Stimulated activated CD8-positive, alpha-beta memory T cell treated with anti-CD3 and anti-CD28 coated beads, Interleukin-7, amount 100 ng/mL, for 24 hours (primary cell): ENCODE measurements around the gene RUSC2.
"Not testable (repeated sequence)": the region's sequence is repeated elsewhere in the genome, so short reads cannot be mapped to it uniquely, and the experiment has no call there.

Experiments used
- DNase-seq: peaks from one replicate; pipeline ENCODE4 v3.0.0-alpha.2; 2020; ENCODE audit warnings: low read depth

The RUSC2 gene

DNA sequence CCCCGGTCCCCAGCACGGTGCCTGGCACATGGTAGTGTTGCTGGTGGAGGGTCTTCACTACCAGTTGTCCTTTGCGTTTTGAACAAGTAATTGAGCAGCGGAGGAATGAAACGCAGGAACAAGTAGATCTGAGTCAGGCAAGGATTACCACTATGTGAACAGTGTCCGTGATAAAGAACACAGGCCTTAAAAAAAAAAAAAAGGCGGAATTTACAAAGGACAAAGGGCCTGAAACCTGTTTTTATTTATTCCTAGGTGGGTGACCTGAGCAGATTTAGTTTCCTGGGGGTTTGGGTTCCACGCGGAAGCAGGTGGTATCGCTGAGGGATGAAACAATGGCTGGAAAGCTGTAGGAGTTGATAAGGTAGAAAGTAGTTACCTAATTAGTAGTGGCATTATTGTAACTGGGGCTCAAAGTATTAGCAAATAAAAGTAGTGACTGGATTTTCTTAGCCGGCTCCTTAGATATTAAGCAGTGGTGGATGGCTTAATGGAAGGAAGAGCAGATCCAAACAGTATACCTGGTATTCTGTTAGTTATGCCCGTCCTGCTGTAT lies 1.1 kb downstream of the RUSC2 start:
- no peak for DNase-seq

DNA sequence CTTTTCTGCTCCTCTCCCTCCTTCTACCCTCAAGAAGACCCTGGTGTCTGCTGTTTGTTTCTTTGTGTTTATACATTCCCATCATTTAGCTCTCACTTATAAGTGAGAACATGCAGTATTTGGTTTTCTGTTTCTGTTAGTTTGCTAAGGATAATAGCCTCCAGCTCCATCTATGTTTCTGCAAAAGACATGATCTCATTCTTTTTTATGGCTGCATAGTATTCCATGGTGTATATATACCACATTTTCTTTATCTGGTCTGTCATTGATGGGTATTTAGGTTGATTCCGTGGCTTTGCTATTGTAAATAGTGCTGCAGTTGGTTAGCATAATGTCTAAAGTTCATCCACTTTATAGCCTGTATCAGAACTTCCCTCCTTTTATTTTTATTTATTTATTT lies 3.2 kb downstream of the RUSC2 start:
- DNase-seq: not testable (repeated sequence)

- no peak for DNase-seq
Measured at GRCh38 chr9:35495984-35496383, 6.1 kb downstream of the RUSC2 start.

DNA sequence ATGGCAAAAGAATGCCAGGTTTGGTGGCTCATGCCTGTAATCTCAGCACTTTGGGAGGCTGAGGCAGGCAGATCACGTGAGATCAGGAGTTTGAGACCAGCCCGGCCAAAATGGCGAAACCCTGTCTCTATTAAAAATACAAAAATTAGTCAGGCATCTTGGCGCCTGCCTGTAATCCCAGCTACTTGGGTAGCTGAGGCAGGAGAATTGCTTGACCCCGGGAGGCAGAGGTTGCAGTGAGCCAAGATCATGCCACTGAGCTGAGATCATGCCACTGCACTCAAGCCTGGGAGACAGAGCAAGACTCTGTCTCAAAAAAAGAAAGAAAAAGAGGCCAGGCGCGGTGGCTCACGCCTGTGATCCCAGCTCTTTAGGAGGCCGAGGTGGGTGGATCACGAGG lies 8.3 kb downstream of the RUSC2 start:
- not testable (repeated sequence) for DNase-seq

GRCh38 chr9:35499029-35499700 lies 9.3 kb downstream of the RUSC2 start:
- DNase-seq: no peak

GRCh38 chr9:35499701-35500030 lies 9.8 kb downstream of the RUSC2 start:
- DNase-seq: no peak

- no peak for DNase-seq
Measured at GRCh38 chr9:35500130-35500748, 10.3 kb downstream of the RUSC2 start.

DNA sequence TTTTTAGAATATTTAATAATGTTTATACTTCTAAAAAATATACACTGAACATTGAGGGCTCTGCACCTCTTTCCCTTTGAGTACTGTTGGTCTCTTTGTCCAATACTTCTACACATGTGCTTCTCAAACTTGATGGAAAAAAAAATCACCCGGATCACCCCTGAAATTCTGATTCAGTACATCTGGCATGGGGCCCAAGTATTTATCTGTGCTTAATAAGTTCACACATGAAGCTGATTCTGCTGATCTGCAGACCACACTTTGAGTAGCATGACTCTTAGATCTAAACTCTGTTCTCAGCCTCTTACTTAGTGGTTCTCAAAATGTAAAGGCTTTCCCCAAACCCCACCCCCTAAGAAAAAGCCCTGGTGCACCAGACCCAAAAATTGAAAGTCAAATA lies 12.0 kb downstream of the RUSC2 start:
- DNase-seq: no peak

- no peak for DNase-seq
Measured at GRCh38 chr9:35506359-35506758, 16.4 kb downstream of the RUSC2 start.

GRCh38 chr9:35508069-35508468 lies 18.2 kb downstream of the RUSC2 start:
- no peak for DNase-seq

GRCh38 chr9:35510383-35510753 lies 20.5 kb downstream of the RUSC2 start:
- DNase-seq: no peak

GRCh38 chr9:35510754-35511428 lies 21.0 kb downstream of the RUSC2 start:
- no peak for DNase-seq

- DNase-seq: no peak
Measured at GRCh38 chr9:35511453-35511852, 21.5 kb downstream of the RUSC2 start.

DNA sequence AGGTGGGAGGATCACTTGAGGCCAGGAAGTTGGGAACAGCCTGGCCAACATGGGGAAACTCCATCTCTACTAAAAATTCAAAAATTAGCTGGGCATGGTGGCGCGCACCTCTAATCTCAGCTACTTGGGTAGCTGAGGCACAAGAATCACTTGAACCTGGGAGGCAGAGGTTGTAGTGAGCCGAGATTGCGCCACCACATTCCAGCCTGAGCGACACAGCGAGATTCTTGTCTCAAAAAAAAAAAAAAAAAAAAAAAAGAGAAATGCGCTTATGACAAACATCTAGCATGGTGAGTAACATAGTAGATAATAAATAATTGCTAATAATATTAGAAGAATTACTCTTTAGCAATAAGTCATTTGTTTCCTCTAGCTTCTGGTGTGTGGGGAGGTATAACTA lies 25.9 kb downstream of the RUSC2 start:
- no peak for DNase-seq

DNA sequence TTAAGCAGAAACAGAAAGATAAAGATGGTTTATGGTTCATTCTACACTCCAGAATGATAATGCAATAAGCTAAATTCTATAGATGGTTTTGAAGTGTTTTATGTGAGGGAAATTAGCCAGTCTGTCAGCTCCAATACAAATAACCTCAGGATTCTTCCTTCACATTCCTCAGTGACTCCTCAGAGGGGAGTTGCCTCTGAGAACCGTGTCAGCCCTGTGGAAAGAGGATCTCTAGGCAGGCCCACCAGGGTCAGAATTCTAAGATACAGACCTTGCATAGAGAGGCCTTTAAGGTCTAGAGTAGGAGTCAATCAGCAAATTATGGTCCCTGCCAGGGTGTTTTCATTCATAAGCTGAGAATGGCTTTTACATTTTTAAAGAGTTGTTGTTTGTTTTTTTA lies 26.6 kb downstream of the RUSC2 start:
- DNase-seq: no peak

- DNase-seq: no peak
Measured at GRCh38 chr9:35517131-35517530, 27.2 kb downstream of the RUSC2 start.

GRCh38 chr9:35517552-35518224 lies 27.8 kb downstream of the RUSC2 start:
- no peak for DNase-seq

GRCh38 chr9:35518225-35518821 lies 28.4 kb downstream of the RUSC2 start:
- no peak for DNase-seq

DNA sequence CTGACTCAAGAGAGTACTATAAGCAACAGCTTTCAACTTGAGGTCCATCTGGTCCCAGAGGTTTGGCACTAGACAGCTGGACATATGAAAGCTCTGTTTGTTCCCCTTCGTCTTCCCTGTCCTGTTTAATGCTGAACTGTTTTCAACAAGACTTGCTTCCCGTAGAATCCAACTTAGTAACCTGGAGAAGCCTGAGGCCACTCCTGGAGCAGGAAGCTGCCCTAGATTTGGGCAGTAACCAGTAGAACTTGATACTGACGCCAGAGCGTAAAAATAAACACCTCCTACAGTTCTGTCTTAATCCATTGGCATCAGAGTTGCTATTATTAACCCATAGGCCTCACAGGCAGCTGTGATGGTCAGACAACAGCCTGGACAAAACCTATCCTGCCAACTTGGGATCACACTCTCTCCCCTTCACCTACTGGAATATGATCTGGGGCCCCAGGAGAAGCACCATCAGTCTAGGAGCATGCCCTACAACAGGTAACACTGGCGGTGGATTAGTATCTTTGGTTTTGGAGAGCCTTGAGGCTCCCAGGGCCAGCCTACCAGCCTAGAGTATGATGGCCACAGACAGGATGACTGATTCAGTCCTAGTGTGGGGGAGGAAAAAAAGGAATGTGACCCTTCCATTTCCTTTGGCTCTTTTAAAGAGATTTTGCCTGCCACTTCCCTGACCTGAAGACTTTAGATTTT lies 29.2 kb downstream of the RUSC2 start:
- DNase-seq: no peak

DNA sequence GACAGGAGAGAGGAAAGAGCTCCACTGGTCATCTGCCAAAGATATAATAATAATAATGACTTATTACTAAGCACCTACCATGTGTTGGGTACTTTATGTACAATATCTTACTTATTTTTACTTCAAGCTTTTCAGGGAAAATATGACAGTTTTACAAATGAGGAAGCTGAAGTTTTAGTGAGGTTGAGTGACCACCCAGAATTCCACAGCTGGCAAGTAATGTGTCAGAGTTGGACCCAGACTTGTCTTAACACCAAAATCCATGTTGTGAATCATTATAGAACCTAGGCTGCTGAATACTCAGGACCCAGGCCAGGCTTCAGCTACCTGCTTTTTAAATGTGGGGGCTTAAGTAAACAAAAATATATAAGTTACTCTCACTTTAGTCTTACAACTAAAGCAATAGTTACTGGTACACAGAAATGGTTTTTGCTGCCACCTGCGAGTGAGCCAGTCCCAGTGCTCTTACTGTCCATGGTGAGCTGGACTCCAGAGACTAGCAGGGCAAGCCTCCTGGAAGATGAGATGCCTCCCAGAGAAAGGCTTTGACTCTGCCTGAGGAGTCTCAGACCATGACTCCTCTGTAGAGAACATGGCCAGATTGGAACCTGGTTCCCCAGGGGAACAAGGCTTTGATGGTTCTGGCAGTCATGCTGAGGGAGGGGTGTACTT lies 29.9 kb downstream of the RUSC2 start:
- DNase-seq: no peak

- DNase-seq: no peak
Measured at GRCh38 chr9:35520364-35520710, 30.4 kb downstream of the RUSC2 start.
